H4 (cell line): Measurements from ENCODE around the gene INTS11. TPM values are rescaled to one million over a fixed set of nuclear protein-coding genes. Genes with fewer than 3 reads are reported as not detected.

Experiments
- DNase-seq: peaks from one replicate; pipeline ENCODE4 v3.0.0-alpha.2; 2015; ENCODE audit warnings: low spot score
- total RNA-seq: library from RNA; depleted of rRNA; stranded (reverse); fragments of >200 nt; shearing (Covaris generic); gene quantifications from 2 replicates; pipeline ENCODE4 v1.2.3, GENCODE V29; 2014

INTS11 gene
- total RNA-seq, 1 experiment from 2014 or later, result 76.9 TPM

- DNase-seq, result no peak
These were observed 11.8 kb downstream of the INTS11 start for GRCh38 chr1:1312450-1313314.

DNA sequence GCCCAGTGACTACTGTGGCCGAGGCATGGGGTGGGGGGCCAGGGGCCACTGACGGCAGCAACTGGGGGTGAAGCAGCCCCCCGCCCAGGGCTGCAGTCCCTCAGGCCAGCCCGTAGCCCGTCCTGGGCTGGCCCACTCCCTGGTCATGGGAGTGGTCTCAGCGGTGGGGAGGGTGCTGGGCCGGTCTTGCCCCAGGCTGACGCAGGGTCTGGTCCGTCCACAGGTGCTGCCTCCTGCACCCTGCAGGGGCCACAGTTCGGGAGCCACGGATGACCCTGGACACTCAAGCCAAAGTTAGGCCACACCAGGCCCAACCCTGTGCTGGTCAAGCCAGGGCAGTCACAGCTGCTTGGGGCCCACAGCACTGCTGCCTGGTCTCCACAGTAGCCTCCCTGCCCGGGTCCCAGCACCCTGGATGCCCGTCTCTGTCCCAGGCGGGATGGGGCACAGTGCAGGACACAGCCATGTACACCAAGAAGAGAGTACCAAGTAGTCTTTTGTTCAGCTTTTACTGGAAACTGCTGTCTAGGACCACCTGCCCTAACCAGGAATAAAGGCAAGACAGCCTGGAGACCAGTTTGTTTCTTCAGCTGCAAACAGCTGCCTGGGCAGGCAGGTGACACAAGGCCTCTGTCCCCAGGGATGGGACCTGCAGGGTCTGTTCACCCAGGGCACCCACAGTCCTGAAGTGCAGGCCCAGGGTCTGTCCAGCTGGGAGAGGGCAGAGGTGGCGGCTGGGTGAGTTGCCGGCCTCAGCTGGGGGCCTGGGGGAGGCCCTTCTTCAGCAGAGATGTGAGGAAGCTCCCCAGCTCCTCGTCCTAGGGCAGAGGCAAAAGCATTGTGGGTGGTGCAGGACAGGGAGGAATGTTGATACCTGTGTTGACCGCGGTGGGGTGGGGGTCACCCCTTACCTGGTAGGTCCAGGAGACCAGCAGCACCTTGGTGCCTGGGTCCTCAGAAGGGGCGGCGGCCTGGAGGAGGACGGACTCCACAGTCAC is 13.1 kb downstream of the INTS11 start:
- DNase-seq, result no peak

DNA sequence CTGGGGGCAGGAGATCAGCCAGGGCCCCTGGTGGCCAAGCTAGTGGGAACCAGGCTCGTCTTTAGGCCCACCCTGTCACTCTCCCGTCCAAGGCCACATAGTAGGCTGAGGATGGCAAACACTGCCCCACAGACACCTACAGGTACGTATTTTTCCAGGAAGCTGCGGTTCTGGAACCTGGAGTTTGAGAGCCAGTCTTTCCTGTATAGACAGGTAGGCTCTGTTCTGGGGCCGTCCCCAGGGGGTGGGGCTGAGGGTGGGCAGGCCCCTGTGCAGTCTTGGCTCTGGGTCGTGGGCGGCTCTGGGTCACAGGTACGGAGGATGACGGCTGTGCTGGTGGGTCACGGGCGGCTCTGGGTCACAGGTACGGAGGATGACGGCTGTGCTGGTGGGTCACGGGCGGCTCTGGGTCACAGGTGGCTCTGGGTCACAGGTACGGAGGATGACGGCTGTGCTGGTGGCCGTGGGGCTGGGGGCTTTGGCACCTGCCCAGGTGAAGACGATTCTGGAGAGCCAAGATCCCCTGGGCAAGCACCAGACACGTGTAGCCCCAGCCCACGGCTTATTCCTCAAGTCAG is 13.9 kb downstream of the INTS11 start:
- no peak for DNase-seq

GRCh38 chr1:1310109-1310385 is 14.4 kb downstream of the INTS11 start:
- DNase-seq, result no peak

GRCh38 chr1:1309251-1310108 is 15.0 kb downstream of the INTS11 start:
- no peak for DNase-seq

DNA sequence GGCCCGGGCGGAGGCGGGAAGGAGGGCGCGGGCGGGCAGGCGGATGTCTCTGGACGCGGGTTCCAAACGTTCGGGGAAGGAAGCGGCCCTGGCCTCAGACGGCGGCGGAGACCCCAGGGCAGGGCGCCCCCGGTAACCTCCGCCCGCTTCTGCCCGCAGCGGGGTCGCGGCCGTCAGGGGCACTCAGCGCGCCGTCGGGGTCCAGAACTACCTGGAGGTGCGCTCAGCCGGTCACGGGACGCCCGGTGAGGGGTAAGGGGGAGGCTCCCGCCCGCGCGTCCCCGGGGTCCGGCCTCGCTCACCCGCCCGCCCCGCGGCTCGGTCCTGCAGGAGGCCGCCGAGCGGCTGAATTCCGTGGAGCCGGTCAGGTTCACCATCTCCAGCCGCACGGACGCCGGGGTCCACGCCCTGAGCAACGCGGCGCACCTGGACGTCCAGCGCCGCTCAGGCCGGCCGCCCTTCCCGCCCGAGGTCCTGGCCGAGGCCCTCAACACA is 15.7 kb downstream of the INTS11 start:
- DNase-seq, result no peak

DNA sequence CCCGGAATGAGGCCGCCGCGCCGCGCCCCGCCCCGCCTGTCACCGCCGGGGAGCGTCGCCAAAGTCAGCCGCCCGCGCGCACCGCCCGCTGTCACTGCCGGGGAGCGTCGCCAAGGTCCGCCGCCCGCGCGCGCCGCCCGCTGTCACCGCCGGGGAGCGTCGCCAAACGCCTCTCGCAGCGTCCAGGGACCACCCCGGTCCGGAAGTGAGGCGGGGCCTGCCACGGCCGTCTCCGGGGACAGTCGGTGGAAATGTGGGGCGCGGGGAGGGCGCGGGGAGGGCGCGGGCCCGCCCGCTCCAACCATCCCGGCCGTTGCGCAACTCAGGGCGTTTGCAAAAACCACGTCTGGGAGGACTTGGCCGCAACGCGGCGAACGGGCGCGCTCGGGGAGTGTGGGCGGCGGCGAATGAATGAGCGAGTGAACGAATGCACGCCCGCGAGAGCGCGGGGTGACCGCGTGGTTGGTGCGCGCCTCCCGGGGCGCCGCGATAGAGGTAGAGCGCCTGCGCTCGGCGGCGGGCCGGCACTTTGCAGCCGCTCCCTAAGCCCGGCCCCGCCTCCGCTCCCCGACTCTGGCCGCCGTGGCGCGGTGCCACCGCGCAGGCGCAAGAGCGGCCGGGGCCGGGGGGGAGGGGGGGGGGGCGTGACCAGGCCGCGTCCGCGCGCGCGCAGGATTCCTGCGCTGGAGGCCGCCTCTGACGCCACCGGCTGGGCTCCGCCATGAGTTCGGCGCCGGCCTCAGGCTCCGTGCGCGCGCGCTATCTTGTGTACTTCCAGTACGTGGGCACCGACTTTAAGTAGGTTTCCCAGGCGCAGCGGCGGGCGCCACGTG is 16.3 kb downstream of the INTS11 start, which contains the start of the genes ACAP3 and PUSL1:
Gene ACAP3, minus strand, starts transcription at position 8 of the 833 bp plus-strand sequence. CDS start 115 bp downstream, outside the sequence.
Gene PUSL1, plus strand, starts transcription at position 675 of the 833 bp plus-strand sequence. Its CDS starts 47 bp downstream, at position 722.
- DNase-seq, result peak; percentile 90

GRCh38 chr1:1307261-1307922 is 17.1 kb downstream of the INTS11 start:
- DNase-seq, result no peak

GRCh38 chr1:1306661-1307260 is 17.7 kb downstream of the INTS11 start:
- DNase-seq, result no peak

DNA sequence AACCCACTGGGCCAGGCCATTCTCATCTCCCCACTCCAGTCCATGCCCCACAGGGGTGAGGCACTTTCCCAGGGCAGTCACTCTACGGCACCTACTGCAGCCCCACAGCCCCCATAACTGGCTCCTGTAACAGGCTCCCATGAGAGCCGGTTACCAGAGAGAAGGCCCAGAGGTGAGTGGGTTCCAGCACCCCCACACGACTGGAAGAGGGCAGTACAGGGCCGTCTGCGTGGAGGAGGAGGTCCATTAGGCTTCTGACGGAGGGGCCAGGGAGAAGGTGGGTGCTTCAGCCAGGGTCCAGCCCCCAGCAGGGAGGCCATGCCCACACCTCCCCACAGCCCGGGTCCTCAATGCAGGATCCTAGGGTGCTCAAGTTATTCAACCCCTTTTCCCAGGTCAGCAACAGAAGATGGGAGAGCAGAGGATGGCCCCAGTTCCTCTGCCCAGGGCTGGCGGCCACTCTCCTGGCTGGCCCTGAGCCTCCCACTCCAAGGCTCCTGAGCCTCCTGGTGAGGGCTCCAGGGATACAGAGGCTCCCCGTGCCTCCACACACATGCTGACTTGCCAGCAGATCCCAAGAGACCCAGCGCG is 18.3 kb downstream of the INTS11 start:
- no peak for DNase-seq

DNA sequence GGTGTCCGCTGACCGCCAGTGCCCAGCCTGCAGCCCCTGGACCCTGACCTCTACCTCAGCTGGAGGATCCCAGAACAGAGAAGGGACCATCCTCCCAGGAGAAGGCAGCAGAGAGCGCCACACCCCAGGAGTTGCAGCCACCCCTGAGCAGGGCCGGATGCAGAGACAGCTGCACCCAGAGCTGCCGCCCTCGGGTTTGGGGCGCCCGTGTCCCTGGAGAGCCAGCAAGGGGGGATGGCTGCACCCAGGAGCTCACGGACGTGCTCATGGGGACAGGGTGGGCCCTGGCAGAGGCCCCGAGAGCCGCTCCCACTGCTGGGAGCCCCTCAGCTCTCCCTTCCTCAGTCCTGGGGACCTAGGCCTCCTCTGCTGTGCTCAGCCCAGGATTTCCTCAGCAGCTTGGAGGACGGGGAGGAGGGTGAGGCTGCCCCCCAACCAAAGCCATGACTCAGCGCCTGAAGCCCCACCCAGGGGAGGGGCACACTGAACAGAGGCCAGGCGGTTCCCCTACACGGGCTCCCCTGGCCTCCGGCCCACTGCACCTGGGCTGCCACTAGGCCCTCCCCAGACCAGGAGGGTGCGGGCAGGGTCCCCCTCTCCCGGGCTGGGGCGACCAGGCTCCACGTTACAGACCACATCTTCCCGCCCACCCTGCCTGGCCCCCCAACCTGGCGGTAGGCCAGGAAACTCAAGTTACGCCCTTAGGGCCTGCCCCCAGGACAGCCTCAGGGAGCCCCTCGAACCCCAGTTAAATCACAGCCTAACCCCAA is 19.0 kb downstream of the INTS11 start:
- DNase-seq, result peak; percentile 87

DNA sequence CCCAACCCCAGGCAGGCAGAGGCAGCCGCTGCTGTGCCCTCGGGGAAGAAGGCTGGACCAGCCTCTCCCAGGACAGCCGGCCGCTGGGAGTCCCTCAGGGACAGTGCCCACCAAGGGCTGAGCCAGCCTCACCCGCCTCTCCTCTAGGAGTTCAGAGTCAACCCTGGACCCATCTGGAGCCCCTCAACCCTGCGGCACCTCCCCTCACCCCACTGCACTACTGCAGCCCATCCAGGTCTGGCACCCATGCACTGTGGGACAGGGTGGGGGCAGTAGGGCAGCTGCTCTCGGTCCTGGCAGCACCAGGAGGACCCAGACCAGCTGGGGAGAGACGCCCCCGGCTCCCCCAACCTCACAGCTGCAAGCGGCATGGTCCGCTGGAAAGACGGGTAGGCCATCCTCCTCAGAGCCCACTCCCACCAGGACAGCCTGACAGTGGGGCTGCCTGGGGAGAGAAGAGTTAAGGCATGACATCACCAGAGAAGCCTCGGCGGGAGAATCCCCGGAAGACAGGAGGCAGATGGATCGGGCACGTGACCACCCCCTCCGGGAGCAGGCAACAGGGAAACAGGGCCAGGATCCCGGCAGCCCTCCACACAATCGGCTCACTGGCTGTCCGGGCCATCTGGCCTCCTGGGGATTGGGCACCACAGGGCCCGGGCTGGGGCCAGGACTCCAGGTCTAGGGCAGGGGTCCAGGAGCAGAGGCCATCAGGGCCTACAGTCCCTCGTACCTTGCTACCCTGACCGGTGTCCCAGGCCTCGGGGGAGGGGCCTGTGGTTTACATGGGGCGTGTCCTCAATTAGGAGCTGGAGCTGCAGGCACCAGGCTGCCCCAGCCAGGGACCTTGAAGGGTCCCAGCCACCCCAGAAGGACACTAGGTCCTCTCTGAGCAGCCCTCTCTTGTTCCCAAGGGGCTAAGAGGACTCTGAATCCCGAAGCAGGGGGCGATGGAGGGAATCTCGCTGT is 19.8 kb downstream of the INTS11 start:
- peak; percentile 71 for DNase-seq

DNA sequence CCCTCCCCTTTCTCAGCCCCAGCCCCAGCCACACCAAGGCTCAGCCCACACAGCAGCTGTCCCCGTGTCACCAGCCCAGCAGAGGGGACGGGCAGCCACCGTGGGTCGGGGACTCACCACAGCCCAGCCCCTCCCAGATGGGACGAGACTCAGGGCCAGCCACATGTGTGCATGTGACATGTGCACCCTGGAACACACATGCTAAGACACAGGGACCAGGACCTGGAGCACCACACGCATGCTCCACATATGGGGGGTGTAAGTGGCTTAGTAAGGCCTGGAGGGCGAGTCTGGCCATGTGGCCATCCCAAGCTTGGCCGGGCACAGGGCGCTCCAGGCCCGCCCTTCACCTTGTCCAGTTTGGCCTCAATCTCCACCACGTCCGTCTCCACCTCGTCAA is 20.7 kb downstream of the INTS11 start:
- no peak for DNase-seq

DNA sequence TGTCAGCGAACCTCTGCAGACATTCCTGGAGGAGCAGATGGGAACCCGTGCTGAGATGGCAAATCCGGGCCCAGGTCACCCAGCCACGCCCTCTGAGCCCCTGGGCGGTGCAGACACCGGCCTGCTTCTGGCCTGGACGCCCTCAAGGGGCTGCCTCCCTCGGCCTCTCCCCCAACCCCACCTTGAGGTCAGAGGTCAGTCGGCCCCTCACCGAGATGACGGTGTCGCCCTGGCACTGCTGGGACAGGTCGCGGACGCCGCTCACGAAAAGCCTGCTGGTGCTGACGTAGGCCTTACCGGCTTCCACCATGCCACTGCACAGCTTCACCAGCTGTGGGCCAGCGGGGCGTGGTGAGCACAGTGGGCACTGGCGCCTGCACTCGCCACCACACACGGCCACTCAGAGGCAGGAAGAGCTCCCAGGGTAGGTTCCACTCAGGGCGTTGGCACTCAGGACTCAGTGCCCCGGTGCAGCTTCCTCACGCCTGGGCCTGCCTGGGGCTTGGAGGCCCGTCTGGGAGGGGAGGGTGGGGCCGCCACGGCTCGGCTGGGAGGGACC is 21.4 kb downstream of the INTS11 start:
- no peak for DNase-seq

DNA sequence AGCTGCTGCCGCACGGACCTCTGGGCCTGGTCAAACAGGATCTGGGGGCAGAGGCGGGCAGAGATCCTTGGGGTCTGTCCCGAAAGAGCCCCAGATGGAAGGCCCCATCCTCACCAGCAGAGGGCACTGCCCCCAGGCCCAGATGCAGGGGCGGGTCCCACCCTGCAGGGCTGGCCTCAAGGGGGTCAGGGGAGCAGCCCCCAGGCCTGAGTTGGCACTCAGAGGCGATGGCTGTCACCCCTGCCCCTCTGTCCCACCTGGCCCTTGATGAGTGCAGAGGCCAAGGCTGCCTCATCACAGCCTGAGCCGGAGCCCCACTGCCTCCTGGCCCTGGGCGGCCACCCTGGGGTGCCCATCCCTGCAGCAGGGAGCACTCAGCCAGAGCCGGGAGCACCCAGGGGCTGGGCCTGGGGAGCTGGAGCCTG is 22.4 kb downstream of the INTS11 start:
- DNase-seq, result no peak

- no peak for DNase-seq
These were observed 24.1 kb downstream of the INTS11 start for GRCh38 chr1:1300352-1300739.
